Keratinocyte (primary cell): ENCODE measurements around the gene SCUBE3. TPM values are rescaled to one million over a fixed set of nuclear protein-coding genes. Genes with fewer than 3 reads are reported as not detected.

ENCODE experiments used
- DNase-seq: peaks from one replicate; pipeline ENCODE4 v3.0.0-alpha.2; 2011; ENCODE audit warnings: low read depth, missing footprints, low spot score
- FAIRE-seq: peaks from 2 replicates; lab custom pipeline; 2011; peaks lifted over from hg19 to GRCh38; lab: Jason Lieb, UNC
- H2AFZ ChIP-seq: 2 replicates; pipeline ENCODE4 v1.6.0; 2012; ENCODE audit warnings: low read length, control low read depth, inconsistent platforms; ENCODE audit not compliant: control insufficient read depth
- H3K27ac ChIP-seq: 2 replicates; pipeline ENCODE4 v1.5.1; 2011; ENCODE audit warnings: low read length; ENCODE audit not compliant: control insufficient read depth, insufficient read depth
- H3K27me3 ChIP-seq: 3 replicates; pipeline ENCODE4 v1.6.0; 2011; ENCODE audit warnings: low read length; ENCODE audit not compliant: control insufficient read depth, insufficient read depth; ENCODE audit errors: extremely low read depth
- H3K36me3 ChIP-seq, 2 experiments: 2 replicates in 1 of 2; 3 replicates in 1 of 2; pipeline ENCODE4 v1.5.1; 2011; ENCODE audit warnings: low read length in 2 of 2, mild to moderate bottlenecking in 1 of 2; ENCODE audit not compliant: control insufficient read depth in 2 of 2, insufficient read depth in 2 of 2; ENCODE audit errors: extremely low read depth in 1 of 2
- H3K4me1 ChIP-seq: 3 replicates; pipeline ENCODE4 v1.5.1; 2011; ENCODE audit warnings: low read length; ENCODE audit not compliant: control insufficient read depth, insufficient read depth; ENCODE audit errors: extremely low read depth
- H3K4me2 ChIP-seq: 3 replicates; pipeline ENCODE4 v1.6.0; 2011; ENCODE audit warnings: low read depth, low read length; ENCODE audit not compliant: control insufficient read depth, insufficient read depth; ENCODE audit errors: extremely low read depth
- H3K4me3 ChIP-seq, 3 experiments: fragments of 200-600 bp in 1 of 3; sonication (generic) in 1 of 3; 2 replicates in 2 of 3; 3 replicates in 1 of 3; pipeline ENCODE4 v1.5.1; 2011 to 2016; ENCODE audit warnings: low read length in 3 of 3, mild to moderate bottlenecking in 3 of 3, control low read depth in 2 of 3, inconsistent platforms in 1 of 3, low read depth in 1 of 3, mixed read lengths in 1 of 3, mixed run types in 1 of 3, moderate library complexity in 1 of 3; ENCODE audit not compliant: control insufficient read depth in 2 of 3, insufficient read depth in 2 of 3; ENCODE audit errors: extremely low read depth in 1 of 3
- H3K79me2 ChIP-seq: 2 replicates; pipeline ENCODE4 v1.6.0; 2012; ENCODE audit warnings: low read length; ENCODE audit not compliant: control insufficient read depth, insufficient read depth
- H3K9ac ChIP-seq: 3 replicates; pipeline ENCODE4 v1.6.0; 2011; ENCODE audit warnings: low read length; ENCODE audit not compliant: control insufficient read depth, insufficient read depth; ENCODE audit errors: extremely low read depth
- H3K9me1 ChIP-seq: 3 replicates; pipeline ENCODE4 v1.6.0; 2011; ENCODE audit warnings: low read length; ENCODE audit not compliant: control insufficient read depth, insufficient read depth; ENCODE audit errors: extremely low read depth
- H3K9me3 ChIP-seq: 2 replicates; pipeline ENCODE4 v1.5.1; 2012; ENCODE audit warnings: low read depth, low read length; ENCODE audit not compliant: control insufficient read depth
- H4K20me1 ChIP-seq: 3 replicates; pipeline ENCODE4 v1.6.0; 2011; ENCODE audit warnings: low read length; ENCODE audit not compliant: control insufficient read depth, insufficient read depth; ENCODE audit errors: extremely low read depth
- EZH2 ChIP-seq: IDR thresholded peaks from one replicate; pipeline ENCODE4 v1.6.1; 2012; ENCODE audit warnings: inconsistent platforms, mild to moderate bottlenecking, low read length, moderate library complexity
- dilution Hi-C: fragments of 300-500 bp; cut with MboI; formaldehyde crosslinking; loops from one replicate; pipeline ENCODE4 v1.7.0; 2020; ENCODE audit warnings: low sequenced_read_pairs; ENCODE audit not compliant: extremely low pct_ligation_motif_present
- polyA plus RNA-seq, 5 experiments: library from polyadenylated mRNA; depleted of rRNA in 3 of 5; stranded (reverse) in 3 of 5; stranded (forward) in 1 of 5; unstranded in 1 of 5; fragments of >200 nt; gene quantifications; 1 replicate in 1 of 5; 2 replicates in 3 of 5; 3 replicates in 1 of 5; pipeline versions ENCODE4 v1.2.1 to v1.2.3, GENCODE V29; 2011 to 2012; ENCODE audit warnings: missing spikeins in 2 of 5, low read depth in 1 of 5, low replicate concordance in 1 of 5
- TF ChIP-seq, protein P1 (sequence below), 3 experiments: IDR thresholded peaks in 1 of 3; conservative IDR thresholded peaks in 1 of 3; optimal IDR thresholded peaks in 1 of 3; 2 replicates in 2 of 3; 3 replicates in 1 of 3; pipeline versions ENCODE3 to v1.5.1; 2011; ENCODE audit warnings: low read length in 3 of 3, mild to moderate bottlenecking in 3 of 3, moderate library complexity in 2 of 3, control low read depth in 1 of 3, inconsistent platforms in 1 of 3; ENCODE audit not compliant: insufficient read depth in 2 of 3; ENCODE audit errors: extremely low read depth in 1 of 3

Gene SCUBE3
- polyA plus RNA-seq, 1 donor (not counting 4 experiments of a cell fraction or from before 2014, with no cell fraction given): 0.01 TPM

DNA sequence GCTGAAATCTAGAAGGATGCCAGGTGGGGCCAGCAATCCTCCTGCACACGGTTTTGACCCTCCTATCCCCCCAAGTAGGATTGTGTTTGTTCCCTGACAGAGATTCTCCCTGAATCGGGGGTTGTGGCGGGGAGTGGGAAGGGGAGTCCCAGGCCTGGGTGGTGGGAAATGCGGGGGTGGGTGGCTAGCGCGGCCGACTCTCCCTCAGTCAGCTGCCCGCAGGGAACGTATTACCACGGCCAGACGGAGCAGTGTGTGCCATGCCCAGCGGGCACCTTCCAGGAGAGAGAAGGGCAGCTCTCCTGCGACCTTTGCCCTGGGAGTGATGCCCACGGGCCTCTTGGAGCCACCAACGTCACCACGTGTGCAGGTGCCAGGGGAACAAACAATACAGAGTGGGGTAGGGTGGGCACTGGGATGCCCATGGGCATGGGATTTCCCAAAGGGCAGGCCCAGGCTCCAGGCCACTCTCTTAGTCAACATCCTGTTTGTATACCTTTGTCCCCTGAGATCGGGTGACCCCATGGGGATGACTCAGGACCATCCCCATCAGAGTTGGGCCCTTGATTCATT, 29.7 kb downstream of the SCUBE3 start:
- TF ChIP-seq EZH2: no peak
- TF ChIP-seq, protein P1, sequence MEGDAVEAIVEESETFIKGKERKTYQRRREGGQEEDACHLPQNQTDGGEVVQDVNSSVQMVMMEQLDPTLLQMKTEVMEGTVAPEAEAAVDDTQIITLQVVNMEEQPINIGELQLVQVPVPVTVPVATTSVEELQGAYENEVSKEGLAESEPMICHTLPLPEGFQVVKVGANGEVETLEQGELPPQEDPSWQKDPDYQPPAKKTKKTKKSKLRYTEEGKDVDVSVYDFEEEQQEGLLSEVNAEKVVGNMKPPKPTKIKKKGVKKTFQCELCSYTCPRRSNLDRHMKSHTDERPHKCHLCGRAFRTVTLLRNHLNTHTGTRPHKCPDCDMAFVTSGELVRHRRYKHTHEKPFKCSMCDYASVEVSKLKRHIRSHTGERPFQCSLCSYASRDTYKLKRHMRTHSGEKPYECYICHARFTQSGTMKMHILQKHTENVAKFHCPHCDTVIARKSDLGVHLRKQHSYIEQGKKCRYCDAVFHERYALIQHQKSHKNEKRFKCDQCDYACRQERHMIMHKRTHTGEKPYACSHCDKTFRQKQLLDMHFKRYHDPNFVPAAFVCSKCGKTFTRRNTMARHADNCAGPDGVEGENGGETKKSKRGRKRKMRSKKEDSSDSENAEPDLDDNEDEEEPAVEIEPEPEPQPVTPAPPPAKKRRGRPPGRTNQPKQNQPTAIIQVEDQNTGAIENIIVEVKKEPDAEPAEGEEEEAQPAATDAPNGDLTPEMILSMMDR (optimal IDR thresholded peaks at IDR 0.05 in 1 of 3, IDR thresholded peaks at IDR 0.05 in 1 of 3, conservative IDR thresholded peaks at IDR 0.05 in 1 of 3; ENCODE audit: extremely low read depth in 1 of 3, insufficient read depth in 2 of 3, low read length in 3 of 3): no peak

DNA sequence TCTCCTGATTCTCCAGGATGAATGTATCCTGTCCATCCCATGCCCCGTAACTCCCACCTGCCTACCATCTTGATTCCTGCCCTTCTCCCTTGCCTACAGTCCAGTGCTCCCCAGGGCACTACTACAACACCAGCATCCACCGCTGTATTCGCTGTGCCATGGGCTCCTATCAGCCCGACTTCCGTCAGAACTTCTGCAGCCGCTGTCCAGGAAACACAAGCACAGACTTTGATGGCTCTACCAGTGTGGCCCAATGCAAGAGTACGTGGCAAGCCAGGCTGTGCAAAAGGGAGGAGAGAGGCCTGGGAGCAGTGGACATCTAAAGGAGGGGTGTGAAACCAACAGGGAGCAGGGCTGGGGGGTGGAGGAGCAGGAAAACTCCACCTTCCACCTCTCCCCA, 30.8 kb downstream of the SCUBE3 start:
- Histone ChIP-seq H3K4me3 (no peak overlapping the region), H3K36me3 (no peaks in the 10 kb centered on the region), H3K79me2 (no peaks in the 10 kb centered on the region), H3K9me3 (no peaks in the 10 kb centered on the region), H3K9me1 (no peaks in the 10 kb centered on the region), H3K27ac (no peak overlapping the region), H3K27me3 (no peaks in the 10 kb centered on the region), H3K4me1 (no peaks in the 10 kb centered on the region), H4K20me1 (peaks cover 3% of the 10 kb centered on the region), H2AFZ (no peak overlapping the region), H3K4me2 (no peak overlapping the region), H3K9ac (no peak overlapping the region)
- DNase-seq (no peak), FAIRE-seq (no peak)
- no peak for TF ChIP-seq EZH2
- TF ChIP-seq, protein P1 (optimal IDR thresholded peaks at IDR 0.05 in 1 of 3, IDR thresholded peaks at IDR 0.05 in 1 of 3, conservative IDR thresholded peaks at IDR 0.05 in 1 of 3; ENCODE audit: extremely low read depth in 1 of 3, insufficient read depth in 2 of 3, low read length in 3 of 3): no peak
- dilution Hi-C loops: no loop called here

More for the DNA sequence above, 29.7 kb downstream of the SCUBE3 start:
- no peak overlapping the region for H3K27ac ChIP-seq
- H3K4me1 ChIP-seq: no peaks in the 10 kb centered on the region
- no peak overlapping the region for H3K4me3 ChIP-seq
- peaks cover 3% of the 10 kb centered on the region for H4K20me1 ChIP-seq
- FAIRE-seq: no peak
- H3K4me2 ChIP-seq: no peak overlapping the region
- no peaks in the 10 kb centered on the region for H3K9me3 ChIP-seq
- no peak overlapping the region for H2AFZ ChIP-seq
- no peaks in the 10 kb centered on the region for H3K79me2 ChIP-seq
- dilution Hi-C loops: no loop called here
- no peaks in the 10 kb centered on the region for H3K9me1 ChIP-seq
- H3K9ac ChIP-seq: no peak overlapping the region
- H3K36me3 ChIP-seq: no peaks in the 10 kb centered on the region
- no peak for DNase-seq
- H3K27me3 ChIP-seq: no peaks in the 10 kb centered on the region
